ENCODE data around the gene FOXP1.

FOXP1 gene

DNA sequence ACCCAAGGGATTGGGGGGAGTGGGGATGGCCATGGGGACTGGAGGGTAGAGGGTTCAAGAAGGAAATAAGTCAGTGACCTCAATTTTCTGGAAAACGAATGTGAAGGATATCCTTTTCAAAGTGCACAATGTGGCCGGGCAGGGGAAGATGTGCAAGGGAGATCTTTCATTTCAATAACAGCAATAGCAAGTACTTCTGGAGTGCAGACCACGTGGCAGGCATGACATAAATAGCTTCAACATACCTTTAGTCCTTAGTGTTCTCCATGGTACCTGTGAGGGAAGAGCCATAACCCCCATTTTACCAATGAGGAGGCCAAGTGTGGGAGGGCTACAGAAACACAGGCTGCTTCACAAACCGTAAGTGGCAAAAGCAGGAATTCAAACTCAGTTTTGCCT, 138.7 kb downstream of the FOXP1 start:
- Mint-ChIP-seq H3K9me3 (no peaks in the 10 kb centered on the region), H3K4me3 (no peak overlapping the region), H3K27ac (peak overlapping the region in 1 of 3 experiments; percentile 6), H3K27me3 (ENCODE audit: low read depth) (peaks cover 3% of the 10 kb centered on the region), H3K36me3 (ENCODE audit: low read depth) (no peaks in the 10 kb centered on the region), H3K4me1 (peaks cover 6% of the 10 kb centered on the region)
- TF ChIP-seq, protein P1, sequence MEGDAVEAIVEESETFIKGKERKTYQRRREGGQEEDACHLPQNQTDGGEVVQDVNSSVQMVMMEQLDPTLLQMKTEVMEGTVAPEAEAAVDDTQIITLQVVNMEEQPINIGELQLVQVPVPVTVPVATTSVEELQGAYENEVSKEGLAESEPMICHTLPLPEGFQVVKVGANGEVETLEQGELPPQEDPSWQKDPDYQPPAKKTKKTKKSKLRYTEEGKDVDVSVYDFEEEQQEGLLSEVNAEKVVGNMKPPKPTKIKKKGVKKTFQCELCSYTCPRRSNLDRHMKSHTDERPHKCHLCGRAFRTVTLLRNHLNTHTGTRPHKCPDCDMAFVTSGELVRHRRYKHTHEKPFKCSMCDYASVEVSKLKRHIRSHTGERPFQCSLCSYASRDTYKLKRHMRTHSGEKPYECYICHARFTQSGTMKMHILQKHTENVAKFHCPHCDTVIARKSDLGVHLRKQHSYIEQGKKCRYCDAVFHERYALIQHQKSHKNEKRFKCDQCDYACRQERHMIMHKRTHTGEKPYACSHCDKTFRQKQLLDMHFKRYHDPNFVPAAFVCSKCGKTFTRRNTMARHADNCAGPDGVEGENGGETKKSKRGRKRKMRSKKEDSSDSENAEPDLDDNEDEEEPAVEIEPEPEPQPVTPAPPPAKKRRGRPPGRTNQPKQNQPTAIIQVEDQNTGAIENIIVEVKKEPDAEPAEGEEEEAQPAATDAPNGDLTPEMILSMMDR (IDR thresholded peaks at IDR 0.05; ENCODE audit: unreplicated experiment in 3 of 3): no peak

DNA sequence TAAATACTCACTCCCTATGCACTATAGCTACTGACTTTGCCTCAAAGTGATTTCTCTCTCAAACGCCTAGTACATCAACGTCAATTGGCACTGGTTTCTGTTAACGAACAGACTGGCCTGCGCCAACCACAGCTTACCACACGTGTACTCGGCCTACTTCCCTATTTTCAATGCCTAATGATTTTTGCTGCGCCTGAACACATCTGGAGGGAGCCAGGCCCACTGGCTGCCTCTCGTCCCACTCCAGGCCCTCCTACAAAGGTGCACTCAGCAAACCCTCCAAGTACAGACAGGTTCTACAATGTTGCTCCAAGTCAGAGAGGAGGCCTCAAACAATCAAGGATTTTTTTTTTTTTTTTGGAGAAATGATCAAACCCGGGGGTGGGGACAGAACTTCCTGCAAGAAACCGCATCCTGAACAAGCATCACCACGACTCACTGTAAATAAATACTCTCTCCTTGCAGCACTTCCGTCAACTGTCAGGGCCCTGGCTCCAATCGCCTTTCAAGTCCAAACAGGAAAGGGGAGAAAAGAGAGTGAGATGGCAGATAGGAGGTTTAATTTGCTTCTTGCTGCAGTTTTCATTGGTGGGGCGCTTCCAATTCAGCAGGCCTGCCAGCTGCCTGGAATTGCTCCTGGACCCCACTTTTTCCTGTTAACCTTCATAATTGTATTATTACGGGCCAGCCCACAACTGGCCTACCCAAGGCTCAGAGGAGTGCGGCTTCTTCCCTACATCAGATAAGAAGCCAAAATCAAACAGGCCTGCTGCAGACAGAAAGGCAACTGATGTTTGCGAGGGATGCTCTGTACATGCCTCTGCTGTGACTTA, 139.3 kb downstream of the FOXP1 start:
- no peak overlapping the region for H3K4me3 Mint-ChIP-seq
- peak overlapping the region in 1 of 3 experiments; percentile 6 for H3K27ac Mint-ChIP-seq
- H3K9me3 Mint-ChIP-seq: no peaks in the 10 kb centered on the region
- H3K4me1 Mint-ChIP-seq: peaks cover 6% of the 10 kb centered on the region
- peaks cover 3% of the 10 kb centered on the region for H3K27me3 Mint-ChIP-seq (ENCODE audit: low read depth)
- no peaks in the 10 kb centered on the region for H3K36me3 Mint-ChIP-seq (ENCODE audit: low read depth)
- TF ChIP-seq, protein P1 (IDR thresholded peaks at IDR 0.05; ENCODE audit: unreplicated experiment in 3 of 3): no peak

DNA sequence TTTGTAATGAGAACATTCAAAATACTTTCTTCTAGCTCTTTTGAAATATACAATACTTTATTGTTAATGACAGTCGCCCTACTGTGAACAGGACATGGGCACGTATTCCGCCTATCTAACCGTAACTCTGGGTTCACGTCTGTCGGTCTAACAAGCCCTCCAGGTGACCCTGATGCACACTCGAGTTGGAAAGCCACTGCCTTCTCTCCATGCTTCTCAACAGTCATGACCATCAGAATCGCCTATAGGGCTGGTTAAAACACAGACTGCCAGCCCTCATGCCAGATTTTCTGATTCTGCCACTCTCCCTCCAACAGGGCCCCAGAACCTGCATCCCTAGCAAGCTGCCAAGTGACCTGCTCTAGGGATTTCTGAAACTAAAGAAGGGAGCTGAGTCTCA, 140.2 kb downstream of the FOXP1 start:
- Mint-ChIP-seq H3K27me3 (ENCODE audit: low read depth) (peaks cover 3% of the 10 kb centered on the region), H3K9me3 (no peaks in the 10 kb centered on the region), H3K36me3 (ENCODE audit: low read depth) (no peaks in the 10 kb centered on the region), H3K4me3 (no peak overlapping the region), H3K27ac (no peak overlapping the region), H3K4me1 (peaks cover 6% of the 10 kb centered on the region)
- TF ChIP-seq, protein P1 (IDR thresholded peaks at IDR 0.05; ENCODE audit: unreplicated experiment in 3 of 3): no peak

DNA sequence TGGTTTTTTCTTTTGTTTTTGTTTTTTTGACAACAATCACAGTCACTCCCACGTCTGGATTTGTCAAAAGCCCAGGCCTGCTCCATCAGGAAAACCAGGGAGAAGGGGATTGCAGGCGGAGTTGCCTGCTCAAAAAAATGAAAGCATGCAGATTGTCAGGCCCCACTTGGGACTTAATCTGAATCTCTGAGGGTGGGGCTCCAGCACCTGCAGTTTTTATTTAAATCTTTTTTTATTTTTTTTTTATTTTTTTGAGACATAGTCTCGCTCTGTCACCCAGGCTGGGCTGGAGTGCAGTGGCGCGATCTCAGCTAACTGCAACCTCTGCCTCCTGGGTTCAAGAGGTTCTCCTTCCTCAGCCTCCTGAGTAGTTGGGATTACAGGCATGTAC, 140.9 kb downstream of the FOXP1 start:
- Mint-ChIP-seq H3K4me3 (no peak overlapping the region), H3K9me3 (no peaks in the 10 kb centered on the region), H3K27me3 (ENCODE audit: low read depth) (peaks cover 3% of the 10 kb centered on the region), H3K36me3 (ENCODE audit: low read depth) (peaks cover 3% of the 10 kb centered on the region), H3K4me1 (peaks cover 6% of the 10 kb centered on the region), H3K27ac (no peak overlapping the region)
- TF ChIP-seq, protein P1 (IDR thresholded peaks at IDR 0.05; ENCODE audit: unreplicated experiment in 3 of 3): no peak

DNA sequence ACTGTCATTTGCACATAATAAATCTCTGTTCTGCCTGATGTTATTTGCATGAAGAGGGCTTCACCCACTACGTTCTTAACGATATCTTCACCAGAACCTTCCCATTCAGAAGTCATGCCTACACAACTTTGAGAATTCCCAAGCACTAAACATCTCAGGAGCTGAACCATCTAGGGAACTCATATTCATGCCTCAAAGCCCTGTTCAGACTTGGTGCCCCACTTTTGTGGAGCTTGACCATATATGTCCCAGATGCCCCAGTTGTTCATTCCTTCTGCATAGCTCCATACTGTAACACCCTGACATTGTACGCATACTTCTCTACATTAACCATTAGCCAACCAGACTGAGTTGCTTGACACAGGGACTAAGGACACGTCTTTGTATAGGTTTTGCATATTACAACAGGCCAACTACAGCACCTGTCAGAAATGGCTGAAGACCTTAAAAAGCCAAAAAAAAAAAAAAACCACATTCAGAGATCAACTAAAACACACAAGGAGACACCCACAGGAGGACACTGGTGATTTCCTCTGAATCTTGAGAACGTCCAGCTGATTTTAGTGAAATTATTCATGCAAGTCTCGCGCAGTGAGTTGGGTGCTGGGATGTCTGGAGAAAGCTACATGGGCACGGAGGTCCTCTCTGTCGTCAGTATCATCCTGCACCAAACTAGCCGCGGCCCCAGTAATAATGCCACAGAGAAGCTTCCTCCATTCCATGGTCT, 141.4 kb downstream of the FOXP1 start:
- H3K27me3 Mint-ChIP-seq (ENCODE audit: low read depth): peaks cover 3% of the 10 kb centered on the region
- TF ChIP-seq, protein P1 (IDR thresholded peaks at IDR 0.05; ENCODE audit: unreplicated experiment in 3 of 3): no peak
- H3K4me1 Mint-ChIP-seq: peaks cover 6% of the 10 kb centered on the region
- H3K36me3 Mint-ChIP-seq (ENCODE audit: low read depth): peaks cover 7% of the 10 kb centered on the region
- no peaks in the 10 kb centered on the region for H3K9me3 Mint-ChIP-seq
- no peak overlapping the region for H3K4me3 Mint-ChIP-seq
- H3K27ac Mint-ChIP-seq: no peak overlapping the region
